NCI-H510A (cell line): Measurements from ENCODE around the gene RNF10.
"Not testable (repeated sequence)": the region's sequence is repeated elsewhere in the genome, so short reads cannot be mapped to it uniquely, and the experiment has no call there.

ENCODE experiments used
- DNase-seq: peaks from one replicate; lab custom pipeline; 2025; lab: John Stamatoyannopoulos, UW

RNF10 gene

DNA sequence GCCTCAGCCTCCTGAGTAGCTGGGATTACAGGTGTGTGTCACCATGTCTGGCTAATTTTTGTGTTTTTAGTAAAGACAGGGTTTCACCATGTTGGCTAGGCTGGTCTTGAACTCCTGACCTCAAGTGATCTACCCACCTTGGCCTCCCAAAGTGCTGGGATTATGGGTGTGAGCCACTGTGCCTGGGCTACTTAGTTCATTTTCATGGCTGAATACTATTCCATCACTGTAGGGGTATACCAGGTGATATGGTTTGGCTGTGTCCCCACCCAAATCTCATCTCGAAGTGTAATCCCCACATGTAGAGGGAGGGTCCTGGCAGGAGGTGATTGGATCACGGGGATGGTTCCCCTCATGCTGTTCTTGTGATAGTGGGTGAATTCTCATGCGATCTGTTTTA is 83.0 kb downstream of the RNF10 start:
- not testable (repeated sequence) for DNase-seq

DNA sequence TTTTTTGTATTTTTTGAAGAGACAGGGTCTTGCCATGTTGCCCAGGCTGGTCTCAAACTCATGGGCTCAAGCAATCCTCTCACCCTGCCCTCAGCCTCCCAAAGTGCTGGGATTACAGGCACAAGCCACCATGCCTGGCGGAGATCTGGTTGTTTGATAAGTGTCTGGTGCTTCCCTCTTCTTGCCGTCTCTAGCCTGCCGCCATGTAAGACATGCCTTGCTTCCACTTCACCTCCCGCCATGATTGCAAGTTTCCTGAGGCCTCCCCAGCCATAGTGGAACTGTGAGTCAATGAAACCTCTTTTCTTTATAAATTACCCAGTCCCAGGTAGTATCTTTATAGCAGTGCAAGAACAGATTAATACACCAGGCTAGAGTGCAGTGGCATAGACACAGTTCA is 83.6 kb downstream of the RNF10 start:
- DNase-seq: not testable (repeated sequence)

DNA sequence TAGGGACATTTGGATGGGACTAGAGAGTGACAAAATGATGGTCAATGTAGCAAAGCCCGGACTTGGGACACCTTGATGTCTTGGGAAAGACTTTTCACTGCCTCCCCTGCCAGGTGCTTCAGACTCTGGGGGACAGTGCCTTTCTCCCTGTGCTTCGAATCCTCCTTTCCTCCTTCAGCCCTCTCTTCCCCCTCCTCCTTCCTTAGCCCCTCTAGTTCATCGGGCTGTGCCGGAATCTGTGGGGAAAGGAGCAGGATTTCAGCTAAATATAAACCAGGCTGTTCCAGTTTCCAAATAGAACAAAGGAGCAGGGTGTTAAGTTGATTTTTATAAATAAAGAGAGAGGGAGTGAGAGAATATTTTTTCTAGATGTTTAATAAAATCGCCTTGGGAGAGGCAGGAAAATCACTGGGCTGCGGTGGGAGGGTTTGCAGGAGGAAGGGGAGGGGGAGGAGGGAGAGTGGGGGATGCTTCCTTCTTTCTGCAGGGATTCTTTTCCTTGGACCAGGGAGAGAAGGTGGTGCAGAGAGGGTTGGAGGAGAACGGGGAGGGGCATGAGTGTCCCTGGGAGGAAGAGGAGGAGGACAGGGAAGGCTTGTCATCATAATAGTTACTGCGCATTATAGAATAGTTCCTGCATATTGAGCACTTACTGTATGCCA is 84.9 kb downstream of the RNF10 start:
- no peak for DNase-seq

DNA sequence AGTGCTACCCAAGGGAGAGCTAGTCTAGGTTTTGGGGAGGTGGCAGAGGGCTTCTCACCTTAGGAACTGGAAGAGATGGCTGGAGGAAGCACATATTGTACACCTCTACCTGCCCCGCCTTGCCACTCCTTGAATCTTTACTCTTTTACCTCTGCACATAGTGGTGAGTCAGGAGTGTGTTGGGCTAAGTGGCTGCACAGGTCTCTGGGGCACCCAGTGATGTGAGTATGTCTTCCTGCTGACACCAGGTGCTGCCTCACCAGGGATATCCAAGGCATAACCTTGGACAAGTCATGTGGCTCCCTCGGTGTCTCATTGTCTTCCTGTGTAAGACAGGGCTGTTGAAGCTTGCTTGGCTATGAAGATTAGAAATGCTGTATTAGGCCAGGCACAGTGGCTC is 86.5 kb downstream of the RNF10 start:
- no peak for DNase-seq

DNA sequence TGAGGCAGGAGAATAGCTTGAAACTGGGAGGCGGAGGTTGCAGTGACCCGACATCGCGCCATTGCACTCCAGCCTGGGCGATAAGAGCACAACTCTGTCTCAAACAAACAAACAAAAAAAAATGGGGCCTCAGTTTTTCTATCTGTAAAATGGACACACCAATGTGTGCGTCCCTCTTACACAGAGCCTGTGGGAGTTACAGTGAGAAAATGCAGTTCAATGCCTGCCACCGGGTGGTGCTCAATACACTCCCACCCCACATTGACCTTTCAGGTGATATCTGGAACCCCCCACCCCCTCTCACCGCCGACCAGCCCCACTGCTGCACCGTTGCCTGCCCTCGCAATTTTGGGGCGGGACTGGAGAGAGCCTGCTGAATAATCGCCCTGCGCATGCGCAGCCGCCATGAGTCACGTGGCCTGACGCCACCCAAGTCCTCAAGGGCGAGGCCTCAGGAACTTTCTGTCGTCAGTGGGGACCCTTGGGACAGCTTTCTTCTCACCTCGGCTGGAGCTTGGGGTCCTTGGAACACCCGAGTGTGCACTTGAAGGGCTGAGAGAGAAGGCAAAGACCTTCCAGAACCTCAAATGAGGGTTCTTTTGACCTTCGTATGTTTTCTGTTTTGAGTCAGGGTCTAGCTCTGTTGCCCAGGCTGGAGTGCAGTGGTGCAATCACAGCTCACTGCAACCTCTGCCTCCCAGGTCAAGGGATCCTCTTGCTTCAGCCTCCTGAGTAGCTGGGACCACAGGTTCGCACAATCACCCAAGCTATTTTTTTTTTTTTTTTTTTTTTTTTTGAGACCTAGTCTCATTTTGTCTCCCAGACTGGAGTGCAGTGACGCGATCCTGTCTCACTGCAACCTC is 91.6 kb downstream of the RNF10 start:
- no peak for DNase-seq
